HAP-1 (cell line): ENCODE measurements around the gene SLK.

Experiments
- DNase-seq, 2 experiments: peaks; one replicate each; pipeline ENCODE4 v3.0.0-alpha.2; 2016 to 2020; ENCODE audit warnings: low spot score in 2 of 2
- H3K27me3 ChIP-seq: fragments of 250-450 bp; sonication (Bioruptor Pico); 2 replicates; pipeline ENCODE4 v1.5.1; 2020; ENCODE audit warnings: low read depth, mild to moderate bottlenecking, moderate library complexity
- H3K36me3 ChIP-seq: fragments of 250-450 bp; sonication (Bioruptor Pico); replicated peaks from 2 replicates; pipeline ENCODE4 v1.5.1; 2020; ENCODE audit warnings: mild to moderate bottlenecking
- H3K4me1 ChIP-seq: fragments of 250-450 bp; sonication (Bioruptor Pico); 2 replicates; pipeline ENCODE4 v1.5.1; 2020; ENCODE audit warnings: mild to moderate bottlenecking
- H3K4me3 ChIP-seq: fragments of 250-450 bp; sonication (Bioruptor Pico); 2 replicates; pipeline ENCODE4 v1.5.1; 2020; ENCODE audit warnings: mild to moderate bottlenecking, moderate library complexity
- H3K9me3 ChIP-seq: fragments of 250-450 bp; sonication (Bioruptor Pico); 2 replicates; pipeline ENCODE4 v1.5.1; 2020; ENCODE audit warnings: mild to moderate bottlenecking, moderate library complexity
- in situ Hi-C: fragments of 300-500 bp; cut with MboI; formaldehyde crosslinking; loops from 3 replicates; pipeline ENCODE4 v1.14.3; 2020; ENCODE audit warnings: low sequenced_read_pairs, inconsistent platforms, mixed read lengths

The SLK gene

GRCh38 chr10:104018471-104018870, 51.5 kb downstream of the SLK start:
- DNase-seq: no peak
- Histone ChIP-seq H3K4me3 (no peak overlapping the region), H3K9me3 (no peaks in the 10 kb centered on the region), H3K27me3 (no peaks in the 10 kb centered on the region), H3K36me3 (peaks cover 29% of the 10 kb centered on the region), H3K4me1 (no peaks in the 10 kb centered on the region; the same call in 1 of the 2 replicates)
- in situ Hi-C loops: no loop called here

DNA sequence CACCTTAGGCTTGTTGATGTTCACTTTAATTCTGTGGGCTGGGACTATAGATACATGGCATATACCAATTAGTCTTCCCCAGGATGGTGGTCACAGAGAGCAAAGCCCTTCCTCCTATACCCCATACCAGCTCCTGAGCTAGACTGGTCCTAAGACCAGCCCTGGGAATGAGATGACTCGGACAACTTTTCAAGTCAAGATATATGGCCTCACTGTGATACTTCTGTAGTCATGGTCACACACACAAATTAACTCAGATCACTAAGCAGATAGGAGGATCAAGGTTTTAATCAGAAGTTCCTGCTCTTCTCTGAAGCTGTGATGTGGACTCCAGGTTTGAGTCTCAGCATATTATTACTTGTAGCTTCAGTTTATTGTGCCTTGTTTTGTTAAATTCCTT, 53.1 kb downstream of the SLK start:
- H3K36me3 ChIP-seq: peaks cover 34% of the 10 kb centered on the region
- in situ Hi-C loops: no loop called here

DNA sequence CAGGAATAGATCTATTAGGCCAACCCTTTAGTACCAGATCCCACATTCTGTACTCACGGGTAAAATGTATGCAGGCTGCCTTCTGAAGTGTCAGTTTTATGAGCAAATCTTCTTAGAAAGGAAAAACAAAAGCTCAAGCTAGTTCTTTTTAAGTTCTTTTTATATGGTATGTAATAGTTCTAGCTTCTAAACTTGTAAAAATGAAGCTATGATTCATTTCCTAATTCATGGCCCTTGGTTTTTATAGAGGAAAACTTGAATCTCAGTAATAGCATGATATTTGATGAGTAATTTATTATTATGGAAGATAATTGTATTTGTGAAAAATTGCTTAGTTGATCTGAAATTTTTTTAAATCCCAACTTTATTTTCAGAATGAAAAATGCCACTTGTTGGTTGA, 54.3 kb downstream of the SLK start:
- Histone ChIP-seq H3K36me3 (peaks cover 43% of the 10 kb centered on the region), H3K4me3 (no peak overlapping the region), H3K4me1 (no peaks in the 10 kb centered on the region; the same call in 1 of the 2 replicates), H3K9me3 (no peaks in the 10 kb centered on the region), H3K27me3 (no peaks in the 10 kb centered on the region)
- in situ Hi-C loops: no loop called here
- DNase-seq: no peak

More for the DNA sequence above, 53.1 kb downstream of the SLK start:
- no peak for DNase-seq
- Histone ChIP-seq H3K4me1 (no peaks in the 10 kb centered on the region; the same call in 1 of the 2 replicates), H3K4me3 (no peak overlapping the region), H3K9me3 (no peaks in the 10 kb centered on the region), H3K27me3 (no peaks in the 10 kb centered on the region)

DNA sequence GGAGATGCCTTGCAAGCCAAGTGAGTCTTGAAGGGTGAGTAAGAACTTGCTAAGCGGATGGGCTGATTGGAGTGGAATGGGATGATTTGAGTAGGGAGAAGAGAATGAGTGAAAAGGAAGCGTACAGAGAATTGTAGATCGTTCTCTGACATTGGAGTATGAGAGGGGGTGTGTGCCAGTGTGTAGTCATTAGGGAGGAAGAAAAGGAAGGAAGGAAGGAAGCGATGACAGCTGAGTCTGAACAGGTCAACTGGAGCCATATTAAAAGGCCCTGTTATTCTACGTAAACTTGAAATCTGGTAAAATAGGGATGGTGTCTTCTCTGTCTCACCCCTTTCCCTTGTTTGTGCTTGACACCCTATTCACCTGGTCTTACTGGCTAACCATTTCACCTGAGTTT, 55.1 kb downstream of the SLK start:
- H3K27me3 ChIP-seq: no peaks in the 10 kb centered on the region
- H3K36me3 ChIP-seq: peaks cover 43% of the 10 kb centered on the region
- H3K4me1 ChIP-seq: no peaks in the 10 kb centered on the region; the same call in 1 of the 2 replicates
- no peak overlapping the region for H3K4me3 ChIP-seq
- no peaks in the 10 kb centered on the region for H3K9me3 ChIP-seq
- no peak for DNase-seq
- in situ Hi-C loops: no loop called here

DNA sequence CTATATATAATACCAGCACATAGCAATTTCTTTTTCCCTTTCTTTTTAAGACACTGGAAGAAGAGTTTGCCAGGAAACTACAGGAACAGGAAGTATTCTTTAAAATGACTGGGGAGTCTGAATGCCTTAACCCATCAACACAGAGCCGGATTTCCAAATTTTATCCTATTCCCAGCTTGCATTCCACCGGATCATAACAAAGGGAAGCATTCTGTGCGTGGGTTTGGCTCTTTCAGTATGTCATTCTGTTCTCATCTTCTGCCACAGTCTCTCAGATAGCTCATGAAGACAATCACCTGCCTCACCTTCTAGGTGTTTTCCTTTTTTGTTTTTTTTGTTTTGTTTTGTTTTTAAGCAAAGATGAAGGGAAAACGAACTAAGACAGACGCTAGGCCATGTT, 58.6 kb downstream of the SLK start:
- in situ Hi-C loops: no loop called here
- H3K9me3 ChIP-seq: no peaks in the 10 kb centered on the region

DNA sequence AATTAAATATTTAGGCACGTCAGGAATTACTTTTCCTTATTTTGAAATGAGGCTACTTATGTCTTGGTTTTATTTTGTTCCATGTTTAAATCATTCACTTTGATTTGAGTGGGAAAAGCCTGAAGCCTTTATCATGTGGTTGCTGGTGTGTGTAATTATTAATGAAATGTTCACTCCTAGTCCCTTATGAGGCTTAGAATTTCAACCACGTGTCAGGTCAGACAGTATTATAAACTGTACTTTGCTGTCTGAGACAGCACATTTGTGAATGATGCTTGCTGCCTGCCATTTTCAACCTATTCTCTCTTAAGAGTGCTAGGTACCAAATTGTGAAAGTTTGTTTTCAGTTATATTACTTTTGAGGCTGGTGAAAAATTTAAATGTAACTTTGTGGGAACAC, 59.8 kb downstream of the SLK start:
- H3K9me3 ChIP-seq: no peaks in the 10 kb centered on the region
- H3K4me1 ChIP-seq: peaks cover under 1% of the 10 kb centered on the region
- no peak for DNase-seq
- in situ Hi-C loops: no loop called here
- no peaks in the 10 kb centered on the region for H3K27me3 ChIP-seq
- H3K36me3 ChIP-seq: peaks cover 24% of the 10 kb centered on the region
- no peak overlapping the region for H3K4me3 ChIP-seq

More for the DNA sequence above, 58.6 kb downstream of the SLK start:
- Histone ChIP-seq H3K4me3 (no peak overlapping the region), H3K36me3 (peaks cover 32% of the 10 kb centered on the region), H3K4me1 (no peaks in the 10 kb centered on the region; the same call in 1 of the 2 replicates), H3K27me3 (no peaks in the 10 kb centered on the region)
- no peak for DNase-seq

DNA sequence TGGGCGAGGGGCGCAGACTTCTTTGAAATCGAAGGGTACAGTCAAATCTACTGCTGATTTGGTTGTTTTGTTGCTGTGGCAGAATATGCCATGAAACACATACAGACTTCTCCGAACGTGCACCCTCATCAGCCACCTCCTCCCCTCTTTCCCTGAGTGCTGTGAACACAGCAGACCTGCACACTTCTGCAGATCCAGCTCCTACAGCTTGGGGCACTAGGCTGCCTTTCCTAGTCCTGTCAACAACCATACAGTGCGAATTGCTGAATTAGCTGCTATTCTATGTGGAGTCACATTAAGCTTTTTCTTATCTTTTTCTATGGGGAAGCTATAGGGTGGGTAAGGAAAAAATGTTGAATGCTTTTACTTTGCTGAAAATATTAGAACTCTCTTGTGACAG, 61.2 kb downstream of the SLK start:
- Histone ChIP-seq H3K9me3 (no peaks in the 10 kb centered on the region), H3K4me3 (no peak overlapping the region), H3K27me3 (no peaks in the 10 kb centered on the region), H3K36me3 (peaks cover 17% of the 10 kb centered on the region), H3K4me1 (peaks cover 10% of the 10 kb centered on the region)
- peak in 1 of 2 experiments; percentile 36 for DNase-seq
- in situ Hi-C loops: no loop called here

DNA sequence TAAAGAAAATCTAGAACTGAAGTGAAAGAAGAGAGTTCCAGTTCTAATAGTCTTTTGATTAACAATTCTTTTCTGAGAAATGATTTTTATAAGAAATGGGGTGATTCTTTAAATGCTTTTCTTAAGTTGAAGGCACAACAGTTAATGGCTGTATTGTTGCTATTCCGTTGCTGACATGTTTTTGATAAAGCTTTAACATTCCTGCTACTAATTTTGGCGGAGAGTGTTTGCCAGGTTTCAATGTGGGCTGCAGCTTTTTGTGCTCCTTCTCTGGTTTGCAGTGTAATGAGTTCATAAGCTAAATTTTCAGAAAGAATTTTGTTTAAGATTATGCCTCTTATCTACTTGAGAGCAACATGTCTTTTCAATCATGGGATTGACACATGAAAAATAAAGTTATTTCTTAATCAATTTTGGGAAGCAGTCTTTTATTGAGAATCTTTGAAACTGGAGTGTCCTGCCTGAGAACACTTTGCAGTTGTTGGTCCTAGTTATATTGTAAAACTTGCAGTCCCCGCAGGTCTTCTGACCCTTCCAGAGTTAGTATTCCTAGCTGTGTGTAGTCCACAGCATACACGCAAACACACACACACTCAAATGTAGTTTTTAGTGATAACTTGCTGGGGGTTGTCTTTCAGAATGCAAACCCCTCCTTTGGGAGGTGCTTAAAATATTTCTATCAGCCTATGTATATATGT, 62.0 kb downstream of the SLK start:
- H3K36me3 ChIP-seq: peaks cover 9% of the 10 kb centered on the region
- no peak for DNase-seq
- H3K4me1 ChIP-seq: peaks cover 10% of the 10 kb centered on the region
- H3K27me3 ChIP-seq: no peaks in the 10 kb centered on the region
- H3K9me3 ChIP-seq: no peaks in the 10 kb centered on the region
- in situ Hi-C loops: no loop called here
- H3K4me3 ChIP-seq: no peak overlapping the region

DNA sequence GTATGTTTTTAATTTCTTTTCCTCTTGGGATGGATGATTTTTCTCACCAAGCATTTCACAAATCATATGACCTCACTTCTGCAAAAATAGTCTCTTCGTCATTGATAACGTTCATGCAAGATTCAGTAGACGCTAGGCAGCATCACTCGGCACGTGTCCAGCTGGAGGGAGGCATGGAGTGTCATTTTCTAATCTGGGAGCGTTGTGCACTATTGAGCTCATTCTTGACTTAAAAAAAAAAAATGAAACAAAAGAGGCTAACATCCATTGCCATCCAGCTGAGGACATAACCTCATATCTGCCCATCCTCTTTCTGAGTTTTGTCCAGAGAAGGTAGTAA, 62.6 kb downstream of the SLK start:
- Histone ChIP-seq H3K9me3 (no peaks in the 10 kb centered on the region), H3K36me3 (peaks cover 9% of the 10 kb centered on the region), H3K4me1 (peaks cover 10% of the 10 kb centered on the region), H3K4me3 (no peak overlapping the region), H3K27me3 (no peaks in the 10 kb centered on the region)
- in situ Hi-C loops: no loop called here
- DNase-seq: no peak

DNA sequence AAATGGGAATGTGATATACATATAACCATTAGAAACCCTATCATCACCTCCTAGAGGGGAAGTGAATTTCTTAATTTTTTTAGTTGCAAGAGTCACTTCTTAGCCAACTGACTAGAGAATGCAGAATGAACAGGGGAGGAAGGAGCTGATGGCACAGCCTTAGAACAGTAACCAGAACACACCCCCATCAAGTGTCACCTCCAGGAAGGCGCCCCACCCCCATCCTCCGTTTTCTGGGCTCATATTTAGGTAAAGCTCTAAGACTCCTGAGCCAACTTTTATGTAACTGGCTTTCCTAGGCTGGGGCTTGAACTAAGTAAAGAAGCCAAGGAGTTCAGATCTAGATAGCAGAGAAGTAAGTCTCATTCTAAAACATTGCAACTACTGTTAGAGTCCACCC, 64.7 kb downstream of the SLK start:
- H3K4me1 ChIP-seq: peaks cover 10% of the 10 kb centered on the region
- H3K27me3 ChIP-seq: no peaks in the 10 kb centered on the region
- no peak overlapping the region for H3K4me3 ChIP-seq
- no peaks in the 10 kb centered on the region for H3K36me3 ChIP-seq
- in situ Hi-C loops: no loop called here
- H3K9me3 ChIP-seq: no peaks in the 10 kb centered on the region
- DNase-seq: no peak

DNA sequence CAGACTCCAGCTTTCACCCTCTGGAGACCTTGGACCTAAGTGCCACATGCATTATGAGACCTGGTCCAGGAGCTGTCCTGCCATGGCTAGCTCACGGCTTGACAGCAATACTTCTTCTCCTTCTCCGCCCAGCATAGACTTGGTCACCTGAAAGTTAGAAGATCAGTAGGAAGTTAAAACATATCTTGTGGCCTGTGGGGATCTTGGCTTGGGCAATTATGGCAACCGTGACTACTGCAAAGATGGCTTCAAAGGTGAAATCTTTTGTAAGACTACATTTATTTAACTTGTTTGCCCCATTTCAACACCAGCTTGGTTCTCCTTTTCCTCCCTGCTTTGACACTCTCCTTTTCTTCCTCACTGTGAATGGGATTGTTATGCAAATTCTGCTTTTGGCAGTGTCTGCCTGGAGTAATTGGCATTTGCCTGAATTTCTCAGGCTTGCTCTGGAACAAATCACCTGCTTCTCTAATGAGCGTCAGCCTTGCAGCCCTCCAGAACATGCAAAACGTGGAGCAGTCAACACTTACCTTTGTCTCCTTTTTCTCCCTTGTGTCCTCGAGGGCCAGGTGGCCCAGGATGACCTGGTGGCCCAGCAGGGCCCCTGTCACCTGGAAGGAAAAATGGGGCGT, 65.3 kb downstream of the SLK start:
- Histone ChIP-seq H3K4me3 (no peak overlapping the region), H3K27me3 (no peaks in the 10 kb centered on the region), H3K9me3 (no peaks in the 10 kb centered on the region), H3K4me1 (peaks cover 10% of the 10 kb centered on the region), H3K36me3 (no peaks in the 10 kb centered on the region)
- DNase-seq: peak; percentile 39 to 63
- in situ Hi-C loops: no loop called here

DNA sequence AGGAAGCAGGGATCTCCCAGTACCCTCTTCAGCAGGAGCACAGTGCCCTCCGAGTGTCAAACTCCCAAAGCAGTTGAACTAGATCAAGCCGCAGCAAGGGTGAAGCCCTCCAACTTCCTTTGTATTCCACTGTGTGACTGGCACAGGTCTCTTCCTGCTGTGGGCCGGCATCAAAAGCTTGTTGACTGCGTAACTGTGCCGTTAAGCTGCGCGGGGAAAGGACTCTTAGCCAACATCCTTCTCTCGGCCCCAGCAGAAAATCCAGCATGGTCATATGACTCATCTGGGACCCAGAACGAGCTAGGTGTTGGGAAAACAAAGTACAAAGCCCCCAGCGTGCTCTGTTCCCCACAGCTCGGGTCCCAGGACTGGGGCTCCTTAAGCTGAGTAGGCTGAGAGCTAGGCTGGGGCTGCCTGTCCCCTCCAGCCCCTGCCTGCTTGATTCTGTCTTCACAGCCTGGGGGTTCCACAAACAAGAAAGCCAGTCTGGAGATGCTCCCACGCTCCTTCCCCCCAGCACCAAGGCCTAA, 66.5 kb downstream of the SLK start:
- Histone ChIP-seq H3K9me3 (no peaks in the 10 kb centered on the region), H3K4me3 (no peak overlapping the region), H3K4me1 (peaks cover 10% of the 10 kb centered on the region), H3K27me3 (no peaks in the 10 kb centered on the region), H3K36me3 (no peaks in the 10 kb centered on the region)
- no peak for DNase-seq
- in situ Hi-C loops: no loop called here

DNA sequence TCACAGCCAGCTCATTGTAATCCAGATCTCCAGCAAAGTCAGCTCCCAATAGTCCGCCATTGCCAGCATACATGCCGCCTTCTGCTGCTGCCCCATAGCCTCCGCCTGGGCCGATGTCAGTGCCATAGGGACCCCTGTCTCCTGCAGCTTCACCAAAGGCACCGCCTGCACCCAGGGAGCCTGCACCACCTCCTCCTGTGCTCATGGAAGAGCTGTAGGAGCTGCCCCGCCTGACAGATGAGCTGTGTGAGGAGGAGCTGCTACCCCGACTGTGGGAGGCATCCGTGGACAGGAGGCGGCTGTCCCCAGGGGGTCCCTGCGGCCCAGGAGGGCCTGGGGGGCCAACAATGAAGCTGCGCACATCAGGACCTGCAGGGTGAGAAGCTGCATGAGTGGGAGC, 67.0 kb downstream of the SLK start:
- Histone ChIP-seq H3K4me1 (peaks cover 10% of the 10 kb centered on the region), H3K9me3 (no peaks in the 10 kb centered on the region), H3K4me3 (no peak overlapping the region), H3K36me3 (no peaks in the 10 kb centered on the region), H3K27me3 (no peaks in the 10 kb centered on the region)
- DNase-seq: no peak
- in situ Hi-C loops: no loop called here

DNA sequence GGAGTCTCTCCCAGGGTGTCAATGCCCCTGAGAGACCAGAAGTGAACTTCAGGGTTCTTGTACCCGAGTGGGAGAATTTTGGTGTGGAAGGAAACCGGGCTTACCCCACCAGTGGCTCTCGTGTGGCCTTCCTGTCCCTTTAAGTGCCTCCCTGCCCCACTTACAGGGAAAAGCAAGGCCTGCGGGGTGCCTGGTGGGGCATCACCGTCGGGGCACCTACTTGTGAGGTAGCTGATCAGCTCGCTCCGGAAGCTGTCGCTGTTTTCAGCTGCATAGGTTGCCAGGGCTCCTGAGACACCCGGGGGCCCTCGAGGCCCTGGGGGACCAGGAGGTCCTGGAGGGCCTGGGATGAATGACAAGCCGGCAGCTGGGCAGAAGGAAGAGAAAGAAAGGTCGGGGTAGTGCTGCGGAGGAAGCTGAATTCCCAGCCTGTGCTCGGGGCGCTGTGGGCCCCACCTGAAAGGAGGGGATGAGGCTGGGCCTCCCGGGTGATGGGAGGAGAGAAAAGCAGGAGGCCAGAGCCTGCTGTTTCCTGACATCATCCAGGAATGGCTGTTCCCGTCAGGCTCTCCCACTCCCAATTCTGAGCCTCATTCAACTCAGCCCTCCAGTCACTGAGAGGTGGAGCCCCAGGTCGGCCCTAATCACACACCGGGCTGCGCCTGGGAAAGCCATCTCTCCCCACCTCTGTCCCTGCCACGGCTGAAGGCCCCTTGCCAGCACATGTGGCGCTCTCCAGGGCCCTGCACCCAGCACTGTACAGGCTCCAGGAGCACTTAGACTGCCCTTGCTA, 67.7 kb downstream of the SLK start:
- no peak for DNase-seq
- H3K36me3 ChIP-seq: no peaks in the 10 kb centered on the region
- H3K4me3 ChIP-seq: no peak overlapping the region
- H3K9me3 ChIP-seq: no peaks in the 10 kb centered on the region
- in situ Hi-C loops: no loop called here
- peaks cover 10% of the 10 kb centered on the region for H3K4me1 ChIP-seq
- H3K27me3 ChIP-seq: no peaks in the 10 kb centered on the region
